Neural cell (in vitro differentiated cells): Measurements from ENCODE around the gene NTSR2.

Experiments used
- CTCF ChIP-seq: fragments of 450-650 bp; IDR thresholded peaks from 2 replicates; pipeline ENCODE4 v1.5.1; 2014; ENCODE audit warnings: antibody characterized with exemption, mild to moderate bottlenecking, moderate library complexity; ENCODE audit not compliant: poor library complexity, severe bottlenecking
- EZH2 ChIP-seq: fragments of 200-600, 300-800 bp; shearing (Covaris generic), sonication (generic); IDR thresholded peaks from 2 replicates; pipeline ENCODE4 v1.6.1; 2014; ENCODE audit warnings: antibody characterized with exemption, low read length, borderline replicate concordance, mild to moderate bottlenecking; ENCODE audit not compliant: insufficient read depth, poor library complexity, severe bottlenecking

DNA sequence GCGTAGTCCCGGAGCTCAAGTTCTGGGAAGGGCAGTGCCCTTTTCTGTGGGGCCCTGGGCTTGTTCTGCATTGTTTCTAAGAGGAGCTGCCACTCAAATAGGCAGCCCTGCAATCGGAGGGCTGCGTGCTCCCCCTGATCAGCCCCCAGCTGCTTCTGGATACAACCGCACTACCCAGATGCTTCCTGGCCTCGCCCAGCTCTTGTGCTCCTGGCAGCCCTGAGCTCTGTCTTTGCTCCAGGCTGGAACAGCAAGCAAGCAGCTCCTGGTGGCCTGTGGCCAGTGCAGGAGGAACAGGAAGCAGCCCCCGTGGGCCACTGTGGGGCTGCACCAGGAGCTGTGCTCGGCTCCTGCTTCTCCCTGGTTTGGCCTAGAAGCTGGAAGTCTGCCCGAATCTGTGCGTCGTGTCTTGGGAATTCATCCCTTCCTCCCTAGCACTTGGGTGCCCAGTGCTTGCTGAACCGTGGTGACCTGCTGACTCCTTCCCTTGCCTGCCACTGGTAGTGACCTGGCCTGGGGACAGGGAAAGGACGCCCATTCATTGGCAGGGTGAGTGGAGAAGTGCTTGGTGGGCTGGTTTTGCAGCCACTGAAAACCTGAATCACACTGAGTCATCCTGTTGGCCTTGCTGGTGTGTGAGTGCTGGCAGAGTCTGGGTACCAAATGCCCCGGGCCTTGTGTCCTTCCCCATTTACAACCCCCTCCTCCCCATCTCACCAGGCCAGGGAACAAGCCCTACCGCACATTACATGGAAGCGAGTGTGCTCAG lies 27.3 kb upstream of the NTSR2 start:
- TF ChIP-seq CTCF (no peak), EZH2 (no peak)
